ENCODE results near the gene RCVRN. TPM values are rescaled to one million over a fixed set of nuclear protein-coding genes. Genes with fewer than 3 reads are reported as not detected.

The RCVRN gene
- total RNA-seq, 4 donors from 2014 or later = 0.06 to 1.1 (median 0.24) TPM

GRCh38 chr17:9900044-9900594, 5.0 kb downstream of the RCVRN start:
- 27 to 43% methylated on average over 8 of the region's 8 CpGs for WGBS, 2 donors
- TF ChIP-seq POLR2A (IDR thresholded peaks at IDR 0.05) (no peak), CTCF (IDR thresholded peaks at IDR 0.05) (no peak)
- no peak overlapping the region for H3K4me3 ChIP-seq (ENCODE audit: low read depth, poor library complexity, severe bottlenecking)
- intact Hi-C loops (cut with DNase I; ENCODE audit: low total_unique reads) = no loop called here
- no peak for DNase-seq (ENCODE audit: low spot score in 2 of 2)

- DNase-seq (ENCODE audit: low spot score in 2 of 2) = no peak
- WGBS, 2 donors = 54 to 55% methylated on average over 21 of the region's 21 CpGs
- intact Hi-C loops (cut with DNase I; ENCODE audit: low total_unique reads) = no loop called here
- no peak overlapping the region for H3K4me3 ChIP-seq (ENCODE audit: low read depth, poor library complexity, severe bottlenecking)
- TF ChIP-seq POLR2A (IDR thresholded peaks at IDR 0.05) (no peak), CTCF (IDR thresholded peaks at IDR 0.05) (no peak)
Observed at GRCh38 chr17:9899280-9900043, 5.6 kb downstream of the RCVRN start.

GRCh38 chr17:9898812-9899211, 6.3 kb downstream of the RCVRN start:
- H3K4me3 ChIP-seq (ENCODE audit: low read depth, poor library complexity, severe bottlenecking) = no peak overlapping the region
- 94 to 95% methylated on average over 8 of the region's 8 CpGs for WGBS, 2 donors
- intact Hi-C loops (cut with DNase I; ENCODE audit: low total_unique reads) = no loop called here
- no peak for TF ChIP-seq POLR2A (IDR thresholded peaks at IDR 0.05)
- TF ChIP-seq CTCF (IDR thresholded peaks at IDR 0.05) = no peak
- no peak for DNase-seq (ENCODE audit: low spot score in 2 of 2)

- no peak overlapping the region for H3K4me3 ChIP-seq (ENCODE audit: low read depth, poor library complexity, severe bottlenecking)
- DNase-seq (ENCODE audit: low spot score in 2 of 2) = no peak
- 79 to 93% methylated on average over 12 to 13 of the region's 13 CpGs for WGBS, 2 donors
- TF ChIP-seq CTCF (IDR thresholded peaks at IDR 0.05) = no peak
- TF ChIP-seq POLR2A (IDR thresholded peaks at IDR 0.05) = no peak
- intact Hi-C loops (cut with DNase I; ENCODE audit: low total_unique reads) = no loop called here
Observed at GRCh38 chr17:9897372-9897968, 7.6 kb downstream of the RCVRN start.

- no peak for DNase-seq (ENCODE audit: low spot score in 2 of 2)
- intact Hi-C loops (cut with DNase I; ENCODE audit: low total_unique reads) = no loop called here
- TF ChIP-seq CTCF (IDR thresholded peaks at IDR 0.05) = no peak
- no peak for TF ChIP-seq POLR2A (IDR thresholded peaks at IDR 0.05)
- H3K4me3 ChIP-seq (ENCODE audit: low read depth, poor library complexity, severe bottlenecking) = no peak overlapping the region
Observed at GRCh38 chr17:9895923-9896322, 9.1 kb downstream of the RCVRN start.

Data from lower leg skin (tissue), 4 donors.